ENCODE measurements around the gene NR2C2.

DNA sequence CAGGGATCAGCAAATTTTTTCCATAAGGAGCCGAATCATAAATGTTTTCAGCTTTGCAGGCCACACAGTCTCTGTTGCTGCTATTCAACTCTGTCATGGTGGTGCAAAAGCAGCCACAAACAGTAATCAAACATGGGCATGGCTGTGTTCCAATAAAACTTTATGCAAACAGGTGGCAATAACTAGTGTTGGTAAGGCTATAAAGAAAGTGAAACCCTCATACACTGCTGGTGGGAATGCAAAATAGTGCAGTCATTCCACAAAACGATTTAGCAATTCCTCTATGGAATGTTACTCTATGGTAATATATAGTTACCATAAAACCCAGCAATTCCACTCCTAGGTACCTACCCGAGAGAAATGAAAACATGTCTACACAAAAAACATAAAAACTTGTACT, 131.7 kb downstream of the NR2C2 start:
- TF ChIP-seq XRCC5 (IDR thresholded peaks at IDR 0.05; ENCODE audit: low read depth, low read length) (no peak), BRCA1 (IDR thresholded peaks at IDR 0.05) (no peak), BRCA1 (CRISPR knock-in tag; IDR thresholded peaks at IDR 0.05) (no peak), ZBTB1 (CRISPR knock-in tag; IDR thresholded peaks at IDR 0.05; ENCODE audit: borderline replicate concordance, low read depth) (no peak), FOXO4 (CRISPR knock-in tag; IDR thresholded peaks at IDR 0.05) (no peak), MECOM (CRISPR knock-in tag; IDR thresholded peaks at IDR 0.05) (no peak), CXXC5 (CRISPR knock-in tag; IDR thresholded peaks at IDR 0.05) (no peak), USF2 (CRISPR knock-in tag; IDR thresholded peaks at IDR 0.05) (no peak), POLR2A (conservative IDR thresholded peaks at IDR 0.05) (no peak), EZH2 (IDR thresholded peaks at IDR 0.05; ENCODE audit: borderline replicate concordance, low read depth, low read length) (no peak)
- TF ChIP-seq, protein P1, sequence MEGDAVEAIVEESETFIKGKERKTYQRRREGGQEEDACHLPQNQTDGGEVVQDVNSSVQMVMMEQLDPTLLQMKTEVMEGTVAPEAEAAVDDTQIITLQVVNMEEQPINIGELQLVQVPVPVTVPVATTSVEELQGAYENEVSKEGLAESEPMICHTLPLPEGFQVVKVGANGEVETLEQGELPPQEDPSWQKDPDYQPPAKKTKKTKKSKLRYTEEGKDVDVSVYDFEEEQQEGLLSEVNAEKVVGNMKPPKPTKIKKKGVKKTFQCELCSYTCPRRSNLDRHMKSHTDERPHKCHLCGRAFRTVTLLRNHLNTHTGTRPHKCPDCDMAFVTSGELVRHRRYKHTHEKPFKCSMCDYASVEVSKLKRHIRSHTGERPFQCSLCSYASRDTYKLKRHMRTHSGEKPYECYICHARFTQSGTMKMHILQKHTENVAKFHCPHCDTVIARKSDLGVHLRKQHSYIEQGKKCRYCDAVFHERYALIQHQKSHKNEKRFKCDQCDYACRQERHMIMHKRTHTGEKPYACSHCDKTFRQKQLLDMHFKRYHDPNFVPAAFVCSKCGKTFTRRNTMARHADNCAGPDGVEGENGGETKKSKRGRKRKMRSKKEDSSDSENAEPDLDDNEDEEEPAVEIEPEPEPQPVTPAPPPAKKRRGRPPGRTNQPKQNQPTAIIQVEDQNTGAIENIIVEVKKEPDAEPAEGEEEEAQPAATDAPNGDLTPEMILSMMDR (IDR thresholded peaks at IDR 0.05 in 2 of 3, conservative IDR thresholded peaks at IDR 0.05 in 1 of 3; ENCODE audit: insufficient read depth in 2 of 3, low read depth in 1 of 3, low read length in 3 of 3), result no peak
